Mammary microvascular endothelial cell (primary cell): ENCODE results near the gene CCAR1. TPM values are rescaled to one million over a fixed set of nuclear protein-coding genes. Genes with fewer than 3 reads are reported as not detected.

Experiments used
- total RNA-seq: library from RNA; depleted of rRNA; stranded (reverse); fragments of >200 nt; gene quantifications from 2 replicates; pipeline ENCODE4 v1.2.3, GENCODE V29; 2015

The CCAR1 gene
- total RNA-seq, result 31.3 and 33.6 TPM in 2 replicates

GRCh38 chr10:68720793-68721672, at the start of gene CCAR1:
TSS of gene CCAR1 (plus strand) at chr10:68721239. CDS start at chr10:68722505, 1,266 bp downstream.

GRCh38 chr10:68826764-68827591, 105.9 kb downstream of the CCAR1 start, which contains the start of gene STOX1:
TSS of gene STOX1 (plus strand) at chr10:68827531. CDS start at chr10:68827624, 93 bp downstream.

Other genes starting within 250 kb of the CCAR1 start
- gene DNA2, start 249.3 kb upstream of the CCAR1 start, total RNA-seq, result 6.0 and 8.7 TPM in 2 replicates
- 5.3 and 20.5 TPM in 2 replicates for gene SLC25A16, start 193.7 kb upstream of the CCAR1 start, total RNA-seq
- gene TET1, start 160.9 kb upstream of the CCAR1 start, total RNA-seq, result 0.40 and 0.69 TPM in 2 replicates
- 0.59 TPM in 1 of 2 replicates, not detected in the other for gene STOX1, start 106.3 kb downstream of the CCAR1 start, total RNA-seq
- 22.3 and 29.2 TPM in 2 replicates for gene DDX50, start 180.1 kb downstream of the CCAR1 start, total RNA-seq
- 103 and 105 TPM in 2 replicates for gene DDX21, start 234.9 kb downstream of the CCAR1 start, total RNA-seq